H1 (cell line): Measurements from ENCODE around the gene RHO. TPM values are rescaled to one million over a fixed set of nuclear protein-coding genes. Genes with fewer than 3 reads are reported as not detected.

Source experiments
- CTCF ChIA-PET: fragments of 300-600 bp; sonication (Branson Sonifier 250); formaldehyde crosslinking; loops from one replicate; lab custom pipeline; 2021; ENCODE audit not compliant: partially characterized antibody; lab: Charles Lee
- POLR2A ChIA-PET: fragments of 300-600 bp; sonication (Branson Sonifier 250); formaldehyde crosslinking; loops from one replicate; lab custom pipeline; 2021; ENCODE audit warnings: inconsistent platforms; ENCODE audit not compliant: partially characterized antibody; lab: Charles Lee
- DNase-seq, 2 experiments: peaks; one replicate each; pipeline versions ENCODE4 v3.0.0 to v3.0.0-alpha.2; 2010 to 2022; ENCODE audit warnings: low spot score in 2 of 2, low read depth in 1 of 2, mixed read lengths in 1 of 2
- FAIRE-seq: peaks from 2 replicates; lab custom pipeline; 2011; peaks lifted over from hg19 to GRCh38; lab: Jason Lieb, UNC
- H2AFZ ChIP-seq: 2 replicates; pipeline ENCODE4 v1.8.1; 2012; ENCODE audit warnings: low read length, inconsistent platforms
- H2AK5ac ChIP-seq: 2 replicates; pipeline ENCODE4 v1.6.1; 2013; ENCODE audit warnings: low read depth, low read length
- H2BK120ac ChIP-seq: replicated peaks from 2 replicates; pipeline ENCODE3; 2013; ENCODE audit warnings: low read depth, low read length, inconsistent platforms
- H2BK12ac ChIP-seq: 2 replicates; pipeline ENCODE4 v1.6.1; 2013; ENCODE audit warnings: low read depth, low read length
- H2BK15ac ChIP-seq: 2 replicates; pipeline ENCODE4 v1.6.1; 2013; ENCODE audit warnings: low read length
- H2BK20ac ChIP-seq: 2 replicates; pipeline ENCODE4 v1.6.1; 2013; ENCODE audit warnings: low read length
- H2BK5ac ChIP-seq: 2 replicates; pipeline ENCODE4 v1.6.1; 2013; ENCODE audit warnings: low read depth, low read length
- H3K14ac ChIP-seq: 2 replicates; pipeline ENCODE4 v1.6.1; 2013; ENCODE audit warnings: inconsistent platforms; ENCODE audit not compliant: insufficient read length
- H3K18ac ChIP-seq: 2 replicates; pipeline ENCODE4 v1.6.1; 2013; ENCODE audit warnings: low read length; ENCODE audit errors: extremely low read depth
- H3K23ac ChIP-seq: 2 replicates; pipeline ENCODE4 v1.6.1; 2013; ENCODE audit warnings: inconsistent platforms; ENCODE audit not compliant: insufficient read length
- H3K23me2 ChIP-seq: 2 replicates; pipeline ENCODE4 v1.6.1; 2013; ENCODE audit warnings: low read depth, low read length
- H3K27ac ChIP-seq: 2 replicates; pipeline ENCODE4 v1.6.1; 2011; ENCODE audit warnings: low read depth, low read length, inconsistent platforms
- H3K27me3 ChIP-seq, 4 experiments: replicated peaks in 1 of 4; 1 replicate in 1 of 4; 2 replicates in 3 of 4; pipeline versions ENCODE4 v1.6.1 to v1.8.1; 2011 to 2013; ENCODE audit warnings: low read length in 3 of 4, mild to moderate bottlenecking in 3 of 4, inconsistent platforms in 2 of 4, mixed read lengths in 2 of 4, moderate library complexity in 1 of 4; ENCODE audit not compliant: control insufficient read depth in 3 of 4, insufficient read depth in 3 of 4; ENCODE audit errors: extremely low read depth in 1 of 4
- H3K36me3 ChIP-seq, 4 experiments: 2 replicates each; pipeline versions ENCODE4 v1.6.1 to v1.8.1; 2011 to 2013; ENCODE audit warnings: mild to moderate bottlenecking in 4 of 4, low read length in 3 of 4, moderate library complexity in 2 of 4, control low read depth in 1 of 4, inconsistent platforms in 1 of 4; ENCODE audit not compliant: insufficient read depth in 4 of 4, control insufficient read depth in 2 of 4
- H3K4ac ChIP-seq: replicated peaks from 2 replicates; pipeline ENCODE3; 2013; ENCODE audit warnings: low read length, low read depth, mixed read lengths, inconsistent platforms; ENCODE audit not compliant: insufficient read length
- H3K4me1 ChIP-seq, 4 experiments: replicated peaks in 1 of 4; 1 replicate in 1 of 4; 2 replicates in 3 of 4; pipeline versions ENCODE4 v1.6.1 to v1.8.1; 2011 to 2013; ENCODE audit warnings: low read length in 3 of 4, inconsistent platforms in 2 of 4, mixed read lengths in 1 of 4; ENCODE audit not compliant: insufficient read depth in 4 of 4, control insufficient read depth in 3 of 4
- H3K4me2 ChIP-seq, 2 experiments: 2 replicates each; pipeline versions ENCODE4 v1.6.1 to v1.8.1; 2011 to 2013; ENCODE audit warnings: low read depth in 2 of 2, low read length in 2 of 2, control low read depth in 1 of 2, inconsistent platforms in 1 of 2, mild to moderate bottlenecking in 1 of 2; ENCODE audit not compliant: insufficient read depth in 1 of 2
- H3K4me3 ChIP-seq, 4 experiments: fragments of 200-600, 300-600 bp in 1 of 4; sonication (generic), shearing (Covaris generic), sonication (Bioruptor Twin) in 1 of 4; 2 replicates each; pipeline versions ENCODE4 v1.5.1 to v1.8.1; 2011 to 2016; ENCODE audit warnings: low read length in 4 of 4, low read depth in 3 of 4, control low read depth in 2 of 4, inconsistent platforms in 2 of 4, mild to moderate bottlenecking in 2 of 4, mixed read lengths in 1 of 4, moderate library complexity in 1 of 4; ENCODE audit not compliant: insufficient read depth in 2 of 4; ENCODE audit errors: extremely low read depth in 1 of 4
- H3K56ac ChIP-seq: replicated peaks from 2 replicates; pipeline ENCODE3; 2013; ENCODE audit warnings: low read depth, mild to moderate bottlenecking, mixed read lengths, low read length, inconsistent platforms; ENCODE audit not compliant: insufficient read length
- H3K79me1 ChIP-seq: 2 replicates; pipeline ENCODE4 v1.6.1; 2013; ENCODE audit warnings: low read depth, low read length, control low read depth
- H3K79me2 ChIP-seq, 2 experiments: 2 replicates each; pipeline versions ENCODE4 v1.6.1 to v1.8.1; 2012 to 2013; ENCODE audit warnings: low read length in 2 of 2, mild to moderate bottlenecking in 2 of 2, inconsistent platforms in 1 of 2; ENCODE audit not compliant: insufficient read depth in 2 of 2, control insufficient read depth in 1 of 2
- H3K9ac ChIP-seq, 4 experiments: replicated peaks in 1 of 4; 1 replicate in 1 of 4; 2 replicates in 3 of 4; pipeline versions ENCODE4 v1.6.1 to v1.8.1; 2011 to 2013; ENCODE audit warnings: low read depth in 3 of 4, low read length in 3 of 4, control low read depth in 2 of 4, mild to moderate bottlenecking in 2 of 4, moderate library complexity in 2 of 4, inconsistent platforms in 1 of 4; ENCODE audit errors: extremely low read depth in 1 of 4
- H3K9me3 ChIP-seq, 2 experiments: 2 replicates each; pipeline versions ENCODE4 v1.6.1 to v1.8.1; 2012 to 2013; ENCODE audit warnings: mild to moderate bottlenecking in 2 of 2, moderate library complexity in 2 of 2, control low read depth in 1 of 2, inconsistent platforms in 1 of 2, low read depth in 1 of 2, low read length in 1 of 2, mixed read lengths in 1 of 2; ENCODE audit not compliant: insufficient read depth in 2 of 2
- H4K20me1 ChIP-seq, 2 experiments: replicated peaks in 1 of 2; 2 replicates each; pipeline versions ENCODE3 to v1.8.1; 2011 to 2013; ENCODE audit warnings: inconsistent platforms in 2 of 2, low read length in 2 of 2, mild to moderate bottlenecking in 1 of 2; ENCODE audit not compliant: insufficient read depth in 2 of 2, control insufficient read depth in 1 of 2
- H4K5ac ChIP-seq: 2 replicates; pipeline ENCODE4 v1.6.1; 2013; ENCODE audit warnings: low read length, low read depth, mixed read lengths, inconsistent platforms; ENCODE audit not compliant: insufficient read length
- H4K8ac ChIP-seq: 2 replicates; pipeline ENCODE4 v1.8.0; 2013; ENCODE audit warnings: mild to moderate bottlenecking, moderate library complexity, low read length, inconsistent platforms; ENCODE audit not compliant: insufficient read depth; ENCODE audit errors: extremely low read depth
- H4K91ac ChIP-seq: replicated peaks from 2 replicates; pipeline ENCODE3; 2013; ENCODE audit warnings: low read length, mixed read lengths, inconsistent platforms; ENCODE audit not compliant: insufficient read length
- BRCA1 ChIP-seq: IDR thresholded peaks from 2 replicates; pipeline ENCODE4 v1.6.1; 2012; ENCODE audit warnings: low read depth, low read length, improper control_type of control experiment
- FOSL1 ChIP-seq: IDR thresholded peaks from 2 replicates; pipeline ENCODE4 v1.6.1; 2011; ENCODE audit warnings: mild to moderate bottlenecking, low read depth, low read length, moderate library complexity; ENCODE audit not compliant: insufficient read depth
- JUND ChIP-seq: IDR thresholded peaks from 2 replicates; pipeline ENCODE4 v1.6.1; 2011; ENCODE audit warnings: mild to moderate bottlenecking, improper control_type of control experiment, low read length
- POLR2A ChIP-seq, 2 experiments: IDR thresholded peaks; 1 replicate in 1 of 2; 2 replicates in 1 of 2; pipeline ENCODE4 v1.6.1; 2011; ENCODE audit warnings: low read depth in 2 of 2, low read length in 2 of 2, mild to moderate bottlenecking in 2 of 2; ENCODE audit errors: control extremely low read depth in 1 of 2
- RAD21 ChIP-seq, 2 experiments: IDR thresholded peaks in 1 of 2; conservative IDR thresholded peaks in 1 of 2; 2 replicates each; pipeline ENCODE4 v1.6.1; 2011; ENCODE audit warnings: low read depth in 2 of 2, low read length in 2 of 2, improper control_type of control experiment in 1 of 2, inconsistent platforms in 1 of 2, mild to moderate bottlenecking in 1 of 2, moderate library complexity in 1 of 2
- SP1 ChIP-seq: IDR thresholded peaks from 2 replicates; pipeline ENCODE4 v1.6.1; 2011; ENCODE audit warnings: low read depth, low read length
- TAF7 ChIP-seq: optimal IDR thresholded peaks from 2 replicates; pipeline ENCODE3; 2011; ENCODE audit warnings: low read depth, mild to moderate bottlenecking, inconsistent platforms, low read length, moderate library complexity, borderline replicate concordance
- WGBS, 2 experiments: shearing (Covaris generic) in 1 of 2; methylation state at CpG; one replicate each; pipeline versions ENCODE4 v1.1.6 to v1.1.7; 2013 to 2015; ENCODE audit warnings: low lambda C conversion rate in 2 of 2, mixed read lengths in 2 of 2, inconsistent platforms in 1 of 2, low coverage in 1 of 2, missing lambda C conversion rate in 1 of 2; ENCODE audit not compliant: insufficient replicate concordance in 2 of 2, insufficient coverage in 1 of 2, insufficient read length in 1 of 2; ENCODE audit errors: extremely low coverage in 1 of 2, missing lambda C conversion rate in 1 of 2; 5-methylcytosine and 5-hydroxymethylcytosine counted together
- polyA plus RNA-seq, 7 experiments: library from polyadenylated mRNA; depleted of rRNA in 3 of 7; stranded (reverse) in 5 of 7; unstranded in 2 of 7; fragments of >200 nt in 5 of 7; fragments of 200-250 nt in 2 of 7; gene quantifications; 1 replicate in 5 of 7; 2 replicates in 1 of 7; 4 replicates in 1 of 7; pipeline versions ENCODE4 v1.2.1 to v1.2.3, GENCODE V29; 2011 to 2013; ENCODE audit warnings: missing spikeins in 2 of 7, mixed read lengths in 2 of 7
- total RNA-seq: library from RNA; stranded (reverse); fragmentation: NEBNext Ultra II Directional; extraction: Animal tissue kit (Norgen Biotek cat#: 25700); gene quantifications from 2 replicates; pipeline ENCODE4 v1.2.1, GENCODE V29; 2021

The RHO gene
- total and polyA plus RNA-seq, 2 of the 8 experiments (the other 6 are each of a cell fraction or from before 2014, with no cell fraction given), result not detected

GRCh38 chr3:129563332-129563731, 34.9 kb downstream of the RHO start:
- Histone ChIP-seq H3K4me3 (no peak overlapping the region), H4K8ac (no peak overlapping the region; the same call in 1 of the 2 replicates), H3K27me3 (no peaks in the 10 kb centered on the region), H3K36me3 (no peaks in the 10 kb centered on the region; a peak in 1 of 8 replicates), H4K5ac (no peak overlapping the region), H3K4me2 (no peak overlapping the region), H2AFZ (no peak overlapping the region), H3K79me1 (no peaks in the 10 kb centered on the region), H3K18ac (no peak overlapping the region), H3K56ac (no peak overlapping the region), H2BK120ac (no peak overlapping the region), H3K23me2 (no peaks in the 10 kb centered on the region), H3K79me2 (no peaks in the 10 kb centered on the region), H3K9ac (no peak overlapping the region), H4K91ac (no peak overlapping the region), H3K23ac (no peak overlapping the region), H2BK12ac (no peak overlapping the region), H3K14ac (no peak overlapping the region), H2AK5ac (no peak overlapping the region), H3K4me1 (peaks cover 0 to 3% (median under 1%) of the 10 kb centered on the region in 4 experiments; a peak in 2 of 7 replicates), H4K20me1 (no peaks in the 10 kb centered on the region), H2BK5ac (no peak overlapping the region), H3K4ac (no peak overlapping the region), H2BK20ac (no peak overlapping the region), H2BK15ac (no peak overlapping the region), H3K9me3 (no peaks in the 10 kb centered on the region), H3K27ac (no peak overlapping the region)
- POLR2A ChIA-PET, result no interaction called here
- WGBS, 2 experiments, result 93% methylated on average over 12 of the region's 12 CpGs; no CpG with 5 or more reads in 1 of the 2 experiments
- DNase-seq (no peak), FAIRE-seq (no peak)
- no peak for TF ChIP-seq TAF7
- no peak for TF ChIP-seq SP1
- TF ChIP-seq FOSL1, result no peak
- TF ChIP-seq JUND, result no peak
- no peak for TF ChIP-seq BRCA1
- TF ChIP-seq RAD21 (IDR thresholded peaks at IDR 0.05 in 1 of 2, conservative IDR thresholded peaks at IDR 0.05 in 1 of 2; ENCODE audit: low read depth in 2 of 2, low read length in 2 of 2), result no peak
- TF ChIP-seq POLR2A (IDR thresholded peaks at IDR 0.05; ENCODE audit: control extremely low read depth in 1 of 2, low read depth in 2 of 2, low read length in 2 of 2), result no peak
- CTCF ChIA-PET, result no interaction called here
